AG09319 (cell line): ENCODE measurements around the gene TRPM5.

Source experiments
- DNase-seq: peaks from one replicate; pipeline ENCODE4 v3.0.0-alpha.2; 2010; ENCODE audit warnings: low read depth; ENCODE audit errors: extremely low read depth
- CTCF ChIP-seq: IDR thresholded peaks from 2 replicates; pipeline ENCODE4 v1.5.1; 2011; ENCODE audit warnings: low read depth, mild to moderate bottlenecking, inconsistent platforms, low read length, moderate library complexity

Gene TRPM5

DNA sequence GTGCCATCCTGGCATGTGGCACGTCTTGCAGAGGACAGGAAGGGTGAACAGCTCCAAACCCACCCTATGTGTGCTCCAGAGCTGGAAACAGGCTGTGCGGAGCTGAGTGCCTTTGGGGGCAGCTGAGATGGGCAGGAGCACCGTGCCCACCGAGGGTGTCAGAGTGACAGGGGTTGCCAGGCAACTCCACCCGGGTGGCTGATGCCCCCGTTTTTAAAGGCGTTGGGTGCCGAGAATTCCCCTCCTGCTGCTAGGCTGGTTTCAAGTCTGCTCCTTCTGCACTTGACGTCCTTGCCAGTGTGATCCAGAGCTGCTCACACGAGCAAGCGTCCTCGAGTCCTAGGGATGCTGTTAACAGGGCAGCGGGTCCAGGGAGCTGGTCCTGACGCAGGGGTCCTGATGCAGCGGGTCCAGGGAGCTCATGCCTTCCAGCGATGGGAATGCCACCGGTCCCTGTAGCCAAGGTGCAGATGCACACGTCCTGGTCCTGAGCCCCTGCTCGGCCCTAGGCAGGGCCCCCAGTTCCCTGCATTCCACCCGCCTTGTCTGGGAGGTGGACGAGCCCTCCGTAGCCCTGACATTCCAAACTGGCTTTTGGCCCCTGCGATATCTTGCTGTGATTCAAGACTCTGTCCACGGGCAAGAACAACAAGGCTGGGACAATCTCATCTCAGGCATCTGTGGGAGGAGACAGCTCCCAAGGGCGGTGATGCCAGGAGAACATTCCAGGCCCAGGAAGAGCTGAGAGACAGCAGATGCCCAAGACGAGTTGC, 5.4 kb upstream of the TRPM5 start:
- TF ChIP-seq CTCF: no peak
- DNase-seq: no peak

DNA sequence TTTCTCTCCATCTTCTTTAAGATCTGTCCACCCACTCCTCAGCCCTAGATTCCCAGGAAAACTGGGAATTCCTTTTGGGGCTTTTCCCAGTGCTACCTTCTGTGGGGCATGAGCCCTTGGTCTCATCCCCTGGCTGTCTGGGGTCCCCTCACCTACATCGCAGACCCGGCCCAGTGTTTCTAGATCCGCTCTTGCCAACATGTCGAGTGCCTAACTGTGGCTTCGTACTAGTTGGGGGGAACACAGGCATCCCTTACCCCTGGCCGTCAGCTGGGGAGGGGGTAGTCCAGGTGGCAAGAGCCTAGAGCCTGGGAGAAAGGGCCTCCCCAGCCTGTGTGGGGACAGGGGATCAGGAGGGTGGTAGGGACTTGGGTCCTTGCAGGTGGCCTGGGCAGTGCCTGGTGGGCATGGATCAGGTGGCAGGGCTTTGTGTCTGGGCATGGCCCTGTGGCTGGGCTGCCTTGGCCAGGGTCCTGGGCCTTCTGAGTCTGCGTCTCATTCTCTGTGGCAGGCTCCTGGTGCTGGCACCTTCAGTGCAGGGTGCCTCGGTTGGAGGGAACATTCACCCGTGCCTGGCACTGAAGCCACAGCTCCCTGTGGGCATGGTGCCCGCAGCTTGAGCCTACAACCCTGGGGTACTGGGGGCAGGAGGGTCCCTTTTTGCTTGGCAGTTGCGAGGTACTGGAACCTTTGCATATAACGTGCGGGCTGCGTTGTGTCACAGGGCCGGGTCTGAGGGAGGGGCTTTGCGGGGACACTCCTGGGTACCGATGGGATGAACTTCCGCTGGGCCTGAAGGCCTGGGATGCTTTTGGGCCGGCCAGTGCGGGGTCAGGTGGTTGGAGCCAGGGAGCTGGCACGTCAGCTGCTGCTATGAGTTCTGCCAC, 4.6 kb upstream of the TRPM5 start:
- no peak for TF ChIP-seq CTCF

GRCh38 chr11:2447951-2448650, 3.8 kb upstream of the TRPM5 start:
- TF ChIP-seq CTCF: no peak
- DNase-seq: no peak

More for the DNA sequence above, 4.6 kb upstream of the TRPM5 start:
- no peak for DNase-seq

- no peak for DNase-seq
- TF ChIP-seq CTCF: no peak
These were observed 3.1 kb upstream of the TRPM5 start for GRCh38 chr11:2447253-2447950.

- TF ChIP-seq CTCF: no peak
- DNase-seq: no peak
These were observed 2.4 kb upstream of the TRPM5 start for GRCh38 chr11:2446590-2447252.

DNA sequence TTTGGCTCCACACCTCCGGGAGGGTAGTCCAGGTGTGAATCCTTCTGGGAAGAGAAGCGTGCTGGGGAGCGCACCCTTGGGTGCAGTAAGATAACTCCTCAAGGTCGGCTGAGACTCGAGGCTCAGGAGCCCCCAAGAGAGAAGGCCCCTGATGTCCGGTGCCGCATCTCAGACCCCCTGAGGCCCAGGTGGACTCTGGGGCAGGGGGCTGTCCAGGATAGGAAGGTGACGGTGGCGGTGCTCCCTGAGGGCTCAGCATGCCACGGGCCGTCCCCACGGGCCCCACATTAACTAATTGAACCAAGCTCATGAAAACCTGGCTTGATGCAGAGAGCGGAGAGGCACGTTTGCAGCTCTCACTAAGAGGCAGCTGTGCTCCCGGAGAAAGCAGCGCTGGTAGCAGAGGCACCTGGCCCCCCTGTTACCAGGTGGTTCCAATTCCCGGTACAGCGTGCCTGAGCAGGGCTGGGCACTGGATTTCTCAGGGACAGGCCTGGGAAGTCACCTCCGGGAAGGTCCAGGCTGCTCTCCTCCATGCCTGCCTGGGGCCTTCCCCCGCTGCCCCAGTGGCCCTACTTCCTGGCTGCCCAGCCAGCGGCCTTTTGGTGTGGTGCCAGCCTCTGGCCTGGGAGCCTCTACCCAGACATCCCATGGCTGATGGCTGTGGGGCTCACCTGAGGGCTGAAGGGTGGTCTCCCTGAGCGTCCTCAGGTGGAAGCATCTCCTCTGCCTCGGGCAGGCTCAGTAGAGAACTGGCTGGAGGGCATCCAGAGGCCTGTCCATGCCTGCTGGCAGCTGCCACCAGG, 1.6 kb upstream of the TRPM5 start:
- no peak for DNase-seq
- no peak for TF ChIP-seq CTCF
